Hindlimb muscle (tissue), 1 donor: Measurements from ENCODE around the gene USP19. TPM values are rescaled to one million over a fixed set of nuclear protein-coding genes. Genes with fewer than 3 reads are reported as not detected.

Experiments used
- DNase-seq: peaks from one replicate; pipeline ENCODE4 v3.0.0-alpha.2; 2013
- polyA plus RNA-seq: library from polyadenylated mRNA; unstranded; fragments of 120-200 nt; gene quantifications from one replicate; pipeline ENCODE4 v1.2.1, GENCODE V29; 2013; ENCODE audit not compliant: insufficient read length

Gene USP19
- polyA plus RNA-seq, 1 donor: 38.5 TPM

DNA sequence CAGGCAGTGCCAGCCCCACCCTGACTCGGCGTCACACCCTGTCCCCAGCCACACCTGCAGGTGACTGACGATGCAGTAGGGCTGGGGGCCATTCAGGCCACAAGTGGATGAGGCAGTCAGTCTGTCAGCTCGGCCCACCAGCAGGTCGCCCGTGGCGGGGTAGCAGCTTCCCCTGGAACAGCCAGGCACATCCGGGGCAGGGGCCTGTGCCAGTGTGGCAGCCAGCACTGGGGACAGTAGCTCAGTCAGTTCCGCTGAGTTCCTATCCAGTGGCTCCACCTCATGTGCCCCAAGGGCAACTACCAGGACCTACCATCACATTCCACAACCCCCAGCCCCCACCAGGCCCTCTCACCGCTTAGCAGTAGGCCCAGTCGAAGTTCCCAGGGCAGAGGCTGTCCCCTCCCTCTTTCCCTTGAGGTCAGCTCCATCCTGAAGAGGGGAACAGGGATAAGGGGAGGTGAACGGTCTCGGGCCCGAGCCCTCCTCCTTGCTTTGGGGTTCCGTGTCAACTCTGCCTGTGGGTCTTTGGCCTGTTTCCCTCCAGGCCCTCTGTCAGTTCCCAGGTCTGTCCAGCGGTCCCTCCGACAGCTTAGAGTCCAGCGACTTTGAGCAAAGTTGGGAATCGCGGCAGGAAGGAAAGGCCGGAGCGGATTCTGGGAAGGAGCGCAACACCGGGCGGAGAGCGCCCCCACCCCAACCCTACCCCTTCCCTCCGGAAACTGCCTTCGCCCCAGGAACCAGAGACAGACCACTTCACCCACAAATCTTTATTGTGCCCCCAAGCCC, 12.0 kb upstream of the USP19 start, which contains the start of gene LAMB2:
Gene LAMB2, minus strand, starts transcription at position 614 of the 789 bp plus-strand sequence. Its CDS starts 183 bp downstream, at position 431.
- DNase-seq: peak; percentile 84

DNA sequence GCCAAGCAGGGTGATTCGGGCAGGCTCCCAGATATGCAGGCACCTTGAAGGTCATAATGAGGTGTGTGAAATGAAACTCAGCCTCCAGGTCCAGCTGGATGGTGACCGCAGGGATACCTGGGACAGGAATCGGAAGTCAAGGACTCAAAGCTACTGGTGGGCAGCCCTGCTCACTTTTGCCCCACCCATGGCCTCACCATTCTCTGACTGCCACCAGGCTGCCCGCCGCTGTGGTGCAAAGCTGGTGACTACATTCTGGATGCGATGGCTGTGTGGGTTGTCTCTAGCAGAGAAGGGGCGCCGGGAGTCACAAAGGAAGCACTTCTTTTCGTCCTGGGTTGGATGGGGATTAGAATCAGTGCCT, 11.4 kb upstream of the USP19 start:
- DNase-seq: no peak

DNA sequence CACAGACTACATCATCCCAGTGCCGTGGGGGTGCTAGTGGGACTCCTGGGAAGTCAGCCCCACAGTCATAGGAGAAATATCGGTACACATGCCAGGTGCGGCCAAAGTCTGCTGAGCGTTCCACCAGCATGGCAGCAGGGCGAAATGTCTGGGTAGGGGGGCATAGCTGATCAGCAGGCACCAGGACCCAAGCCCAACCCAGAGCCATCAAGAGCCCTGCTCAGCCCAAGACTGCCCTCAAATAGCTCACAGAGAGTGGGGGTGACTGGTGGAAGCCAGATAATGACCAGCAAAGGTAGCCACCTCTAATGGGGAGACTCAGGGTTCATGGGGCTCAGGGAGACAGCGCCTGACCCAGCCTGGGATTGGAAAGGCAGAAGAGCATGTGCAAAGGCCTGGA, 11.0 kb upstream of the USP19 start:
- DNase-seq: no peak

DNA sequence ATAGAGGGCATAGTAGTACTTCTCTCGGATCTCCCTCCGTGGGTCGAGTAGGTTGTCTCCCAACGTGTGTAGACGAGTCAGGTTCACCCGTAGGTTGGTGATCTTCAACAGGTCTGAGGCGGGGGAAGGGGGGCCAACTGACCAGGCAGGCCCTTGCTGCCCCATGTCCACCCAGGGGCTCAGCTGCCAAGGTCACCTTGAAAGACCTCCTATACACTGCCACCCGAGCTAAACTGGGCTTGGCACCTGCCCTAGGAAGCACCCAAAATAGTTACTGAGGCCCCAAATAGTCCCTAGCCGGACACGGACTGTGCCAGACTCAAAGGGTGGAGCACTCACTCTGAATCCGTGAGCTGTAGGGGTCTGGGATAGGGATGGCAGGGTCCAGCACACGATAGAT, 10.4 kb upstream of the USP19 start:
- no peak for DNase-seq

DNA sequence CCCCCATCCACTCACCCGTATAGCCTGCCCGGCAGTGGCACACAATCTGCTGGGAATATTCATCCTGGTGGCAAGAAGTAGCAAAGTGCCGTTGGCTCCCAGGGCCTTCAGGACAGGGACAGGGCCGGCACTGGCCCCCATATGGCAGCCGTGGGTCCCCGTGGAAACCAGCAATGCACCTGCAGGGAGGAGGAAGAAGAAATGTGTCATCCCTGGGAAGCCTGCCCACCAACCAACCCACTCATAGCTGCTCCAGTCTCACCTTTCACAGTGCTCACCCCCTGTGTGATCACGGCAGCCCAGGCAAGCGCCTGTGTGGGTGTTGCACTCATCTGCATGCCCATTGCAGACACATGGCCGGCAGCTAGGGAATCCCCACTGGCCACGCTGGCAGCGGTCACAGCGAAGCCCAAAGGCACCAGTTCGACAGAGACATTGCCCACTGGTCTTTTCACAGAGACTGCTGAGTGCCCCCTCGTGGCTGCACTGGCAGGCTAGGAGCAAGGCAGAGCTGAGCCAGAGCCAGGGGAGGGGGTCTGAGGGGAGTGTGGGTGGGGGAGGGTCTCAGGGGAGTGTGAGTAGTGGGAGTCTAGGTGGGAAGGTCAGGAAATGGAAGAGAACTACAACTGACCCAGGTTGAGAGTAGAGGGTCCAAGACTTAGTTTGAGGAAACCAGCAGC, 4.5 kb upstream of the USP19 start:
- DNase-seq: no peak

DNA sequence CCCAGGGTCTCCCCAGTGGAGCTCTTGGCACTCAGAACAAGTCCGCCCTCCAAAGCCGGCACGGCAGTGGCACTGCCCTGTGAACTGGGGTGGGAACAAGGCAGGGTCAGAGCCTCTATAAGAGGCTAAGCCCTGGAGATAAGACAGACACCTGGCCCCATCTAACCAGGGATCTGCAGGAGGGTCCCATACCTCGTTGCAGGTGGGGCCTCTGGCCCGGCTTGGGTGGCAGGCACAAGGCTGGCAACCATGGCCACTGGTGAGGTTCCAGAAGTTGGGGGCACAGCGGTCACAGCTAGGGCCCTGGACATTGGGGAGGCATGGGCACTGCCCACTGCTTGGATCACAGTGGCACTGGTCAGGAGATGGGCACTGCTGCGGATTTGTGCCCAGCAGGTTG, 3.6 kb upstream of the USP19 start:
- no peak for DNase-seq

DNA sequence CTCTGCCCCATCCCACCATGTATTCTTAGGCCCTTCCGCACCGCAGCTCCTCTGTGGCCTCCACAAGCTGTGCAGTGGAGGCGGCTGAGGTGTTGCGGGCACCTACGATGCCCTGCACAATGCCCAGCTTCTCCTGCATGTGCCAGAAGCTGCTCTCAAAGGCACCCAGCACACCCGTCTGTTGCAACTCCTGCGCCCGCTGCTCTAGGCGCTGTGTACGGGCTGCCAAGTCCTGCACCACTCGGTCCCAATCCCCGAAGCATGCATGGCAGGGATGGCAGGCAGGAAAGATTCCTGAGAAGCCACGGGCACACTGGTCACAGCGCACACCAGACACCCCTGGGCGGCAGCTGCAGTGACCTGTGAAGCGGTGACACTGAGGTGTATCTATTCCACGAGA, 3.1 kb upstream of the USP19 start:
- DNase-seq: no peak

DNA sequence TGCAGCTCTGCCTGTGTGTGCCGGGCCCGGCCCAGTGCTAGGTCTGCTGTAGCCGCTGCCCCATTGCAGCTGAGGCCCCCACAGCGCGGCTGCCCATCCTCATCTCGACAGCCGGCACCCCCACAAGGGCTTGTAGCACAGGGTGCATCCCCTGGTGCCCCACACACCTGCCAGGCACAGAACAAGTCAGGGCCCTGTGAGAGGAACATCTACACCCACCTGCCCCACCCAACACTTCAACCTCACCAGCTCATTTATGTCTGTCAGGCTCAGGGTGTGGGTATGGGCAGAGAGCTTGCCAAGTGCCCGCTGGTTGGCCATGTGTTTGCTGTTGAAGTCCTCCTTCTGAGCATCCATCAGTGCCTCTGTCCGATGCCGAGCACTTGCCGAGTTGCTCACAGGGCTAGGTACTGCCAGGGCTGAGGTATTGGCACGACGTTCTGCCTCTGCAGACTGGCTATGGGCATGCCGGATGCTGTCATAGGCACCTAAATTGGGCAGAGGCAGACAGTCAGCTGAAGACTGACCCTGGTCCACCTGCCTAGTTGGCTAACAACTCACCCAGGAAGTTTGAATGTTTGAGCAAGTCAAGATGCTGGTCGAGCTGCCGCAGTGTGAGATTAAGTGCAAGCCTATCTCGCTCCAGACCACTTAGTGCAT, 2.4 kb upstream of the USP19 start:
- no peak for DNase-seq

DNA sequence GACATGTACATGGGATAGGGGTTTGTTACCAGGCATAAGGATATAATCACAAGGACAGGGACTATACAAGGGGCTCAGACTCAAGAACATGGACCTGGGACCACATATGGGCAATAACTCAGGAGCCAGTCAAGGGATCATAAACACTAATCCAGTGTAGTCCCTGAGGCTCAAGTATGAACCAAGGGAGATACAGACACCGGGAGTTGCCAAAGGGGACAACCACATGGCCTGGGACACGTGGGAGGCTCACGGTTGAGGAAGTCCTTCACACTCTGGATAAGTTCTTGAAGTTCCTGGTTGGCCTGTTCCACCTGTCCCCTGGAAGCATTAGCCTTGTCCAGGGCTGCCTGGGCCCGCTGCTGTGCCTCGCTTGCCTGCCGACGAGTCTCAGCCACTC, 1.8 kb upstream of the USP19 start:
- no peak for DNase-seq

DNA sequence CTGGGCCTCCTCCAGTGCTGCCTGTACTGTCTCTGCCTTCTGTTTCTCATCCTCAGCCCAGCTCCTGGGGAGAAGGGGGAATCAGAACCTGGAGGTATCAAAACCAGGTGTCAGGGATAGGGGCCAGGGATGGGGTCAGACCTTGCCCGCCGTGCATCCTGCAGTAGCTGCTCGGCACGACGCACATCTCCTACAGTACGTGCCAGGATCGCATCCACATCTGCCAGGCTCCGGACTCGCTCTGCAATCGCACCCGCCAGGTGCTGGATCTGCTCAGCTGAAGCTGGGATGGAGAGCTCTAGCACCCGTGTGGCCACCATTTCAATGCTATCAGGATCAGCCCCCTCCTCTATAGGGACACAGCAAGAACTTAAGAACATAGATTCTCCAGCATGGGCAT, 1.4 kb upstream of the USP19 start:
- DNase-seq: no peak

DNA sequence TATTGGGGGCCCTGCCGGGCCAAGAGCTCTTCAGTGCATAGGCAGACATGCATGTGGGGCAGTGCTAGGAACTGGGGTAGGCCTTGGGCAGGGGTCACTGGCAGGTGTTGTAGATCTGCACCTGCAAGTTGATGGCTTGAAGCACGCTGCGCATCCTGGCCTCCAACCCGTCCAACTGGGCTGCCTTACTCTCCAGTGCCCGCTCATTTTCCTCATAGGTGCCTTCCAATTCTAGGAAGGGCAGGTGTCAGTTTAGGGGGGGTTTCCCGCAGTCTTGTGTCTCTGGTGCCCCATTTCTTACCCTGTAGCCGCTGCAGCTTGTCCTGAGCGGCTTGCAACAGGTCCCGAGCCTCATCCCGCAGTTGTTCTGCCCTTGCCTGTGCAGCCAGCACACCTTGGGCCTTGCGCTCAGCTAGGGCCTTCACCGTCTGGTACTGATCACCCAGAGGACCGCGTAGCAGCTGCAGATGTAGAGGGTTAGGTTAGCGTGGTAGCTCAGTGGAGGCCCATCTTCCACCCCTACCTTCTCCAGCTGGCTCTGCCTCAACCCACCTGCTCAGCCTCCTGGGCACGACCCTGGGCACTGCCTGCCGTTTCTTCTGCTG, 611 bp upstream of the USP19 start:
- no peak for DNase-seq

DNA sequence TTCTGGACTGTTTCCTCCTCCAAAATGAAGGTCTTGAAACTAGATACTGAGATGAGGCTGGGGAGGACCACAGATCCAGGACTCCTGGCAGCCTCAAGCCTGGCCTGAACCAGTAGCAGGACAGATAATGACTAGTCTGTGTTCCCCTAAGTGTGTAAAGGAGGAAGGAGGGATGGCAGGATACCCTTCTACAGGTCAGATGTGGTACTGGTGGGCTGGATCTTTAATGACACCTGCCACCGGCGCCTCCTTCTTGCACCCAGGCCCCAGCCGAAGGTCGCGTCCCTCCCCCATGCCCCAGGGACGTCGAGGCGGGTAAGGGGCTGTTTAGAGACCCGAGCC, 556 bp downstream of the USP19 start:
- no peak for DNase-seq

DNA sequence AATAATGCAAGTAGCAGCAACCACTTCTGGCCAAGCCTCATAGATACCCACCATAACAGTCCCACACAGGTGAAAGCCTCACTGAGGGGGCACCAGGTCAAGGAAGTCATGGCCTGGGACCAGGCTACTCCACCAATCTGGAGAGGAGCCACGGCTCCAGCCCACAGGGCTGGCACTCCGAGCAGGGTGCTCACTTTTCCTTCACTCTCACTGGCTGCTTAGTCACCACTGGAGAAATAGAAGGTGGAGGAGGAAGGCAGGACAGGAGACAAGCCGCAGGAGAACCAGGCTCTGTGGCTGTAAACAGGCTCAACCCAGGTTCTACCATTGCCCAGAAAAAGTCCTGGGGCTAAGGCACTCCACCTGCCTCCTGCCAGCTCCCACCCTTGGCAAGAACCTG, 1.2 kb downstream of the USP19 start:
- no peak for DNase-seq

DNA sequence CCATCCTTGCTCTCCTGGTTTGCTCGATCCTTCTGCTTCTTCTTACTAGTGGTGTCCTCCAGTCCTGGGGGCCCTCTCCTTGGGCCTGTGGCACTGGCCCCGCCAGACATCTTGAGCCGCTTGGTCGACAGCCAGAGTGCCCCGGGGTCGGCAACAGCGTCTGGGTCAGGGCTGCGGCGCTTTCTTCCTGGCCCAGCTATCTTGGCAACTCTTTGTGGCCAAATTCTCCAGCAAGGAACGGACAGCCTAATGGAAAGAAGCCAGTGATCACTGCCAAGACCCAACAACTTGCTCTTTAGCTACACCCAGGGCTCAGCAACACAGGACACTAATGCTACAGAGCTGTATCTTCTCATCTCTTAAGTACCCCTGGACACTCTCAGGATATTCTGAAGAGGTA, 1.6 kb downstream of the USP19 start:
- no peak for DNase-seq

DNA sequence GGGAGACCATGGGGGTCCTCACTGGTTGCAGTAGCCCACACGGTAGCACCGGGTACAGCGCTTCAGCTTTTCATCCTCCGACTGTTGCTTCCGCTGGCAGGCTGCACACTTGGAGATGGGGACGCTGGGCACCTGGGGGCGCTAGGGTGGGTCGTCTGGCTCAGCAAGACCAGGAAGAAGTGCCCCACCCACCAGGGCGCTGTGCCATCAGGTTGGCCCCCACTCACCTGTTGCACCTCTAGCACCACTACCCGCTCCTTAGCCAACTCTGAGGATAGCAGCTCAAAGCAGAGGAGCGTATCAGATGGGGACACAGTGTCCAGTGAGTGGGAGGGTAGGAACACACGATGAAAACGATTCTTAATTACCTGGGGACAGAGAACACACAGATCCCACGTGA, 8.4 kb downstream of the USP19 start:
- DNase-seq: no peak

DNA sequence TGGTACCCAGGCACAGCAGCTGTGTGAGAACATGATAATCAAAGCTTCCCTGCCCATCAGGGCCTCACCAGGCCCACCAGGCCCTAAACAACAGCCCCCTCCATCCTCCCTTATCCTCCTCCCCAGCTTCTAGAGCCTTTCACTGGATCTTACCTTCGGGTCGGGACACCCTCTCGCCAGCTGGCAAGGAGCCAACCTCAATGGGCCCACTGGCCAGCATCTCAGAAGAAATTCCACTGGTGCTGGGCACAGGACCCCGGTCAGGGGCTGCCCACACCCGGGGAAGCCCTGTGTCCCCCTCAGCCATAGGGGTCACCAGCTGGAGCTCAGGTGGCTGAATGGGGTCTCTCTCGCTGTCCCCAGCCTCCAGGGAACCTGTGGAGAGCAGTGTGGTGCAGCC, 9.3 kb downstream of the USP19 start:
- no peak for DNase-seq

DNA sequence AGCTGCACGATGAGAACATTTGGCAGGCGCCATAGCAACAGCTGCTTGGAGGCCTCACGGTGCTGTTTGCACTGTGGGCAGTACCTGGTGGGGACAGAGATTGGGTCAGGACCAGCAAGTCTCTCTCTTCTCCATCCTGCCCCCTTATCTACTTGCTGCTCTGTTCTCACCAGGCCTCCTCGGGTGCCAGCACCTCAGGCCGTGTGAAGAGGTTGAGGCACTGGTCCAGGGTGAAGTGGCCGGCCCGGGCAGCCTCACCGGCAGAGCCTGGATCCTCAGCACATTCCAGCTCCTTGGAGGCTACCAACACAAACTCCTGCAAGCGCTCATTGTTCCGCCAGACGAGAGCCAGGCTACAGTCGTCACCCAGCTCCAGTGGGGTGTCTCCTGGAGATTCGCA, 9.8 kb downstream of the USP19 start:
- no peak for DNase-seq

DNA sequence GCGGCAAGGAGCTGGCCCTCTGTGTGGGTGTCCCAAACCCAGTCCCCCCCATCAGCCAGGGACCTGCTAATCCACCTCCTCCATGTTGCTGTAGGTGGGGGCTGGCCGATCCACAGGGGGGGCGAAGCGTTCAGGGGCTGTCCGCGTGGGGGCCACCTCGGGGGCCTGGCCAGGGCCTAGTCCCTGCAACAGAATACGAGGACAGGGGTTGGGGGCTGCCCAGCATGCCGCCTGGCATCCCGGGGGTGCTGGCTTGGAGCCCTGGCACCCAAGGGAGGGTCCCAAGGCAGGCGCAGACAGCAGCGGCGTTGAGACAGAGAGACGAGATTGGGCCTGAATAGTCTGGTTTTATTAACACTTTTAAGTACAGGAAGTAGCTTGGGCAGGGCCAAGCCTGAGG, 12.3 kb downstream of the USP19 start:
- no peak for DNase-seq

DNA sequence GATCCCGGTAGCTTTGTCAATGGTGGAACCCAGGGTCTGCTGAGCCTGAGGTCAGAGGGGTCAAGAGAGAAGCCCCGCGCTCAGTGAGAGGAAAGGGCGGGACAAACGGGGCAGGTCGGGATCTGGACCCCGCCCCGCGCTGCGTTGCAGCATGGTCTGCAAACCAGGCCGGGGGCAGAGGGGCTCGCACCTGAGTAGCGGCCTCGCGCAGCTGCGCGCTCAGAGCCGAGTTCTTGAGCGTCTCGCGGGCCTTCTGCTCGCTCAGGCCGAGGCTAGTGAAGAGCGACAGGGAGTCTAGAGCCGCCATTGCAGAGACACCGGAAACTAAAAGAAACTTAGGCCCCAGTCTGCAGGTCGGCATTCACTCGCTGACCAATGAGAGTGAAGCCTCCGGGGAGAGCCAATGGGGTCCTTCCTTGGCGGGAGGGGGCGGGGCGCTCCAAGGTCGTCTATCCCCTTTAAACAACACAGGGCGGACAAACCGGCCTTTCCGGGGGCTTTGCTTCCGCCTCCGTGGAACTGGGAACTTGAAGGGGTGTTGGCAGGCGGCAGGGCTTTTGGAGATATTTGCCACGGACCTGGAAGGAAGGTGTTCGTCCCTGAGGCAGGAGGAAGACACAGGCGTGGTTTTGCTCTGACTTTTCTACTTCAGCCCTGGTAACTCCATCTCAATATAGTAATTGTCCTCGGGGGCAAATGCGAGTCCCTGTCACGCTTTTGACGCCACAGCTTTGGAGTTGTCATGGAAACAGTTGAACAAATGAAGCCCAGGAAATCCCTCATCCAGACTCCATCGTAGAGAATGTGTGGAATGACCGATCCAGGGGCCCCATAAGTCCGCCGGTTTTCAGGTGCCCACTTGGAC, 16.0 kb downstream of the USP19 start, which contains the start of gene QARS1:
Gene QARS1, minus strand, starts transcription at position 331 of the 865 bp plus-strand sequence. Its CDS starts 24 bp downstream, at position 307.
- DNase-seq: peak; percentile 94

DNA sequence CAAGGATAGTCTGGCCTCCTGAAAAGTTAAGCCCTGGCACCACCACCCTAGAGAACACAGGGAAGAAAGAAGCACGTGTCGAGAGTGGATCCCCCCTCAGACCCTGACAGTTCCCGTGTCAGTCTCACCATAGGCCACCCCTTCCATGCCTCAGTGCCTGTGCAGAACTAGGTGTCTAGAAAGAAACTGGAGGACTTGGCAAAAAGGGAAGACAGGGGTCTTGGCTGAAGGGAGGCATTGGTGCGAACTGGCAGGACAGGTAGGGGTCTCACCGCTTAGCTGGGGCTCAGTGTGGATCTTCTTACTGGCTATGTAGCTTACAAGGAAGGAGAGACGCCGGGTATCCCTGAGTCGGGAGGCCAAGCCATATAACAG, 16.6 kb downstream of the USP19 start:
- DNase-seq: no peak

DNA sequence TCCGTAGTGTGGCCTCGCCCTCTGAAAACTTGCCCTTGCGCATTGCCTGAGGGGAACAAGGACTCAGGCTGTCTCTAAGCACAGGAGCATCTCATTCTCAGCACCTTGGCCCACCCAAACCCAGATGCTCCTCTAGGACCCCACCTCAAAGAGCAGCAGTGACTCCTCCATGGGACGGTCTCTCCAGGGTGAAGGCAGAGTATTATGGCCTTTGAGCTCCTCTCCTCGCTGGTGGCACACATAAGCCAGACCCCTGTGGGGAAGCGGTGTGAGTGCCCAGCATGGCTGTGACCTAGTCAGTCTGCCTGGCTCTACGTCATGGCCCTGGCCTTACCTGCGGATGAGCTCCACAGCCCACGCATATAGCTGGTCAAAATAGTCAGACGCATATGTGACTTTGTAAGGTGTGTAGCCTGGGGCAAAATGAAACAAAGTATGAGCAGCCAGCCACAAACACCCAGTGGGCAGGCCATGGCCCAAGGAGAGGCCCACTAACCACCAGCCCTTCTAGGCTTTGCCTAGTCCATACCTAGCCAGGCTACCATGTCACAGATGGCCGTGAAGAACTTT, 20.5 kb downstream of the USP19 start:
- DNase-seq: no peak
